Suprapubic skin (tissue), 4 donors: ENCODE data around the gene FABP7. TPM values are rescaled to one million over a fixed set of nuclear protein-coding genes. Genes with fewer than 3 reads are reported as not detected.

Source experiments
- DNase-seq, 2 donors: peaks; one replicate each; pipeline ENCODE4 v3.0.0-alpha.2; 2019; ENCODE audit warnings: low spot score in 2 of 2
- H3K27ac ChIP-seq: fragments of 200-600 bp; sonication (generic); one replicate; pipeline ENCODE4 v1.5.1; 2019
- H3K27me3 ChIP-seq: fragments of 200-600 bp; sonication (generic); one replicate; pipeline ENCODE4 v1.5.1; 2019
- H3K36me3 ChIP-seq: fragments of 200-600 bp; sonication (generic); one replicate; pipeline ENCODE4 v1.5.1; 2019
- H3K4me1 ChIP-seq: fragments of 200-600 bp; sonication (generic); one replicate; pipeline ENCODE4 v1.5.1; 2019
- H3K4me3 ChIP-seq: fragments of 200-600 bp; sonication (generic); one replicate; pipeline ENCODE4 v1.5.1; 2019; ENCODE audit warnings: mild to moderate bottlenecking
- H3K9me3 ChIP-seq: fragments of 200-600 bp; sonication (generic); one replicate; pipeline ENCODE4 v1.5.1; 2019
- EP300 ChIP-seq: sonication (generic); formaldehyde crosslinking; IDR thresholded peaks from one replicate; pipeline ENCODE4 v1.6.1; 2017; ENCODE audit warnings: antibody characterized with exemption
- POLR2A ChIP-seq, 2 donors: fragments of 450-650 bp; IDR thresholded peaks; one replicate each; pipeline ENCODE4 v1.6.1; 2017; ENCODE audit warnings: antibody characterized with exemption in 2 of 2, mild to moderate bottlenecking in 2 of 2, moderate library complexity in 2 of 2
- POLR2AphosphoS5 ChIP-seq, 3 donors: sonication (generic); formaldehyde crosslinking; IDR thresholded peaks; one replicate each; pipeline ENCODE4 v1.6.1; 2017; ENCODE audit warnings: antibody characterized with exemption in 3 of 3
- WGBS: methylation state at CpG from one replicate; pipeline ENCODE4 v1.1.5; 2018; 5-methylcytosine and 5-hydroxymethylcytosine counted together
- total RNA-seq, 4 donors: library from RNA; depleted of rRNA; stranded (reverse); fragments of >200 nt; gene quantifications; one replicate each; pipeline ENCODE4 v1.1.0, GENCODE V29; 2016
- TF ChIP-seq, protein P1 (sequence below), 2 donors: fragments of 200-600 bp in 1 of 2; fragments of 450-650 bp in 1 of 2; sonication (generic) in 1 of 2; IDR thresholded peaks; one replicate each; pipeline ENCODE4 v1.5.1; 2016 to 2019; ENCODE audit warnings: antibody characterized with exemption in 2 of 2, mild to moderate bottlenecking in 1 of 2, moderate library complexity in 1 of 2

FABP7 gene
- total RNA-seq, 4 donors from 2014 or later, result 11.8 to 35.6 (median 22.9) TPM

DNA sequence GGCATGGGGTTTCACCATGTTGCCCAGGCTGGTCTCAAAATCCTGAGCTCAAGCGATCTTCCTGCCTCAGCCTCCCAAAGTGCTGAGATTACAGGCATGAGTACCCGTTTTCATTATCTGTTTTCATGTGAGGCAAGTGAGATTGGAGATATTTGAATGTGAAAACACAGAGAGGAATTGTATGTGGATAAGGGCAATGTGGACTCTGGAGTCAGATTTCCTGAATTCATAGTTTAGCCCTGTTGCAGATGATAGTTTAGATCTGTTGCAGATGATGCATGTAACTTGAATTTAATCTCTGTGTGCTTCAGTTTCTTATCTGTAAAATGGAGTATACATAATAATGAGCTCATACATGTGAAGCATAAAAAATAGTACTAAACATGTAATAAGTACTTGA, 13.2 kb downstream of the FABP7 start:
- 47% methylated on average over 2 of the region's 2 CpGs for WGBS
- Histone ChIP-seq H3K4me3 (no peak overlapping the region), H3K27me3 (no peaks in the 10 kb centered on the region), H3K36me3 (peaks cover 6% of the 10 kb centered on the region), H3K9me3 (no peaks in the 10 kb centered on the region), H3K4me1 (peaks cover 40% of the 10 kb centered on the region), H3K27ac (peak overlapping the region; percentile 31)
- TF ChIP-seq EP300 (no peak), POLR2AphosphoS5 (IDR thresholded peaks at IDR 0.05) (no peak), POLR2A (IDR thresholded peaks at IDR 0.05) (no peak)
- TF ChIP-seq, protein P1, sequence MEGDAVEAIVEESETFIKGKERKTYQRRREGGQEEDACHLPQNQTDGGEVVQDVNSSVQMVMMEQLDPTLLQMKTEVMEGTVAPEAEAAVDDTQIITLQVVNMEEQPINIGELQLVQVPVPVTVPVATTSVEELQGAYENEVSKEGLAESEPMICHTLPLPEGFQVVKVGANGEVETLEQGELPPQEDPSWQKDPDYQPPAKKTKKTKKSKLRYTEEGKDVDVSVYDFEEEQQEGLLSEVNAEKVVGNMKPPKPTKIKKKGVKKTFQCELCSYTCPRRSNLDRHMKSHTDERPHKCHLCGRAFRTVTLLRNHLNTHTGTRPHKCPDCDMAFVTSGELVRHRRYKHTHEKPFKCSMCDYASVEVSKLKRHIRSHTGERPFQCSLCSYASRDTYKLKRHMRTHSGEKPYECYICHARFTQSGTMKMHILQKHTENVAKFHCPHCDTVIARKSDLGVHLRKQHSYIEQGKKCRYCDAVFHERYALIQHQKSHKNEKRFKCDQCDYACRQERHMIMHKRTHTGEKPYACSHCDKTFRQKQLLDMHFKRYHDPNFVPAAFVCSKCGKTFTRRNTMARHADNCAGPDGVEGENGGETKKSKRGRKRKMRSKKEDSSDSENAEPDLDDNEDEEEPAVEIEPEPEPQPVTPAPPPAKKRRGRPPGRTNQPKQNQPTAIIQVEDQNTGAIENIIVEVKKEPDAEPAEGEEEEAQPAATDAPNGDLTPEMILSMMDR (IDR thresholded peaks at IDR 0.05), result no peak
- DNase-seq, result no peak

DNA sequence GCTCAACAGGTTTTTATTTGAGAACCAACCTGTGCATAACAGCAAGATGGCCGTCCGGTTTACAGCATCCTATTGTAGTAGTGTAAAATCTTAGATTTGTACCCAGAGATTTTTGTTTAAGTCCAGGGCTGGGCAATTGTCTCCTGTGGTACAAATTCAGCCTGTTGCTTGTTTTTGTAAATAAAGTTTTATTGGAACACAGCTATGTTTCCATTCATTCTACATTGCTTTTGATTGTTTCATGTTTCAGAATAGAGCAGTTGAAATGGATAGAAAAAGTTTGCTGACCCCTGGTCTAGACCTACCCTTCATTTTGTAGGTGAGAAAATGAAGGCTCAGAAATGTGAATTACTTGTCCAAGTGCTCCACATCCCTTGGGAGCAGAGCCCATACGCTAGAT, 18.0 kb downstream of the FABP7 start:
- WGBS, result 91% methylated on average over 3 of the region's 3 CpGs
- peaks cover 41% of the 10 kb centered on the region for H3K4me1 ChIP-seq
- peaks cover 7% of the 10 kb centered on the region for H3K36me3 ChIP-seq
- DNase-seq, result no peak
- no peak overlapping the region for H3K4me3 ChIP-seq
- TF ChIP-seq POLR2A (IDR thresholded peaks at IDR 0.05) (no peak), POLR2AphosphoS5 (IDR thresholded peaks at IDR 0.05) (no peak), EP300 (no peak)
- TF ChIP-seq, protein P1 (IDR thresholded peaks at IDR 0.05), result no peak
- H3K27me3 ChIP-seq, result no peaks in the 10 kb centered on the region
- H3K9me3 ChIP-seq, result no peaks in the 10 kb centered on the region
- H3K27ac ChIP-seq, result peak overlapping the region; percentile 82

DNA sequence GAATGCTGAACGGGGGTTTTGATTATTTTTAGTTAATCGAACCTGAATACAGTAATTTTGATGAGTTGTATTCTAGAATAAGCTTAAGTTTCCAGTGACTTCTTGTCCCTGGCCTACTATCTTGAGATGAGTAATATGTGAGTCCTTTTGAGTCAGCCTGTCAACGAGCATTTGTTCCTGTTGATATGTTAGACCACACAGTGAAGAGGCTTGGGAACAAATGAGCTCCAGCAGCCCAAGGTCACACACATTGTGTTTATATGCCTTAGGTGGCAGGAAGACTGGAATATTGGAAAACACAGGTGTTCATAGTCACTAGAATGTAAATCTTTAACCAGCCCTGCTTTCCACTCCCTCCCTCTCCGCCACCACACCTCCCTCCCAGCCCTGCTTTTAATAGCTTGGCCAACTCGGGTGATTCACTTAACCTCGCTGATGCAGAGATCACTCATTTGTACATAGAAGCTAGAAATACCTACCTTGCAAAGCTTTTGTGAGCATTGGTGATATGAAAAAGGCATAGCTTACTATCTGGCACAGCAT, 18.7 kb downstream of the FABP7 start:
- peak overlapping the region; percentile 82 for H3K27ac ChIP-seq
- 51% methylated on average over 6 of the region's 6 CpGs for WGBS
- no peak for DNase-seq

DNA sequence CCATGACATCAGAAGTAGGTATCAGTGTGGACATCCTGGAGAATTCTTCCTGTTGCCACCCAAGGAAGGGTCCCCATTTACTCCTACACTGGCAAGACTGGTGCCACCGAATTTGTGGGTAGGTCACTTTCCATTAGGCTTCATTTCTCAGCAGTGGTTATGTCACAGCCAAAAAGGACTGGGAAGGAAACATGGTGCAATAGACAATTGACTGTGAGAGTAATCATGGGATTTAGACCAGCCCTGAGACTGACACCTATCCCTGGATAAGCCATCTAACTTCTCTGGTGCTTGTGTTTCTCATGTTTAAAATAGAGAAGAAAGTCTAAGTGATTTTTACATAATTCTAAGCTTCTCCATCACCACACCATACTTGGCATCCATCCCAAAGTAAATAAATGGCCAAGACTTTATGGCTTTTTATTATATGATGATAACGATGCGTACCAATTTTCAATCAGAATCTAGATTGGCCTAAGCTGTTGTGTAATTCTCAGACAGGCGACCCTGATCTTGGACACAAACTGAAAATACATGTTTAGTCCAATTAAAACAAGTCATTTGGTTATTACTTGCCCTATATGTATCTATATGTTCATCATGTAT, 19.7 kb downstream of the FABP7 start:
- Histone ChIP-seq H3K27me3 (no peaks in the 10 kb centered on the region), H3K36me3 (peaks cover 11% of the 10 kb centered on the region), H3K4me3 (no peak overlapping the region), H3K9me3 (no peaks in the 10 kb centered on the region), H3K27ac (peak overlapping the region; percentile 82), H3K4me1 (peaks cover 43% of the 10 kb centered on the region)
- DNase-seq, result no peak
- no peak for TF ChIP-seq EP300
- 77% methylated on average over 4 of the region's 4 CpGs for WGBS

More for the DNA sequence above, 18.7 kb downstream of the FABP7 start:
- H3K4me3 ChIP-seq, result no peak overlapping the region
- no peaks in the 10 kb centered on the region for H3K27me3 ChIP-seq
- peaks cover 41% of the 10 kb centered on the region for H3K4me1 ChIP-seq
- H3K9me3 ChIP-seq, result no peaks in the 10 kb centered on the region
- peaks cover 7% of the 10 kb centered on the region for H3K36me3 ChIP-seq
- no peak for TF ChIP-seq POLR2AphosphoS5 (IDR thresholded peaks at IDR 0.05)
- no peak for TF ChIP-seq EP300
- TF ChIP-seq POLR2A (IDR thresholded peaks at IDR 0.05), result no peak
- TF ChIP-seq, protein P1 (IDR thresholded peaks at IDR 0.05), result no peak

DNA sequence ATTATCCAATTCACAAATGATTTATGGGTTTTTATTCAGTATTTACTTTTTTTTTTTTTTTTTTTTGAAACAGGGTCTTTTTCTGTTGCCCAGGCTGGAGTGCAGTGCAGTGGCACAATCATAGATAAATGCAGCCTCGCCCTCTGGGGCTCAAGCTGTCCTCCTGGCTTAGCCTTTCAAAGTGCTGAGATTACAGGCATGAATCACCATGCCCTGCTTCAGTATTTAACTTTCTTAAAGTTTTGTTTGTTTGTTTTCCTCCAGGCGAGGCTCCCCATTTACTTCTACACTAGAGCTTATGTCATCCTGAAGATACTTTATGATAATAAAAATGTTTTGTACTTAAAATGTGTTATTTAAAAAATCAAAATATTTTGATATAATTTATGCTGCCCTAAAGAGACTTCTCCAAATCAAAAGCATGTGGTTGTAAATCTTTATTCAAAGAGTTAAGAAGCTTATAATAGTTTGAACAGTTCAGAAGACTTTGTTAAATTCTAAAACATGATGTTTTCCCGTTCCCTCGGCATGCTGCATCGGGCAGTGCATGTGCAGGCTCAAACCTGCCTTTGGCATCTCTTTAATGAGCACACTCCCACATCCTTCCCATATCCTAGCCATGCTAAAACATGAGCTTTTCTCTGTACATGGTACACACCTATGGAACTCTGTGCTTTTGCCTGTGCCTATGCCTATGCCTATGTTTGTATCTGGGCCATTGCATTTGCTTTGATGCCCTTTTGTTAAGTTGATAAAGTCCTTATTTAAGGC, 20.6 kb downstream of the FABP7 start:
- WGBS, result 42% methylated on average over 5 of the region's 5 CpGs
- DNase-seq, result no peak
- Histone ChIP-seq H3K27me3 (no peaks in the 10 kb centered on the region), H3K36me3 (peaks cover 19% of the 10 kb centered on the region), H3K9me3 (no peaks in the 10 kb centered on the region), H3K4me1 (peaks cover 43% of the 10 kb centered on the region), H3K27ac (peak overlapping the region; percentile 82), H3K4me3 (no peak overlapping the region)
- TF ChIP-seq, protein P1 (IDR thresholded peaks at IDR 0.05), result no peak
- TF ChIP-seq EP300, result no peak
- no peak for TF ChIP-seq POLR2A (IDR thresholded peaks at IDR 0.05)
